Stimulated activated CD4-positive, alpha-beta T cell treated with anti-CD3 and anti-CD28 coated beads, Interleukin-2, amount 100 ng/mL, for 48 hours (primary cell): Measurements from ENCODE around the gene STAU1.
"Not testable (repeated sequence)": the region's sequence is repeated elsewhere in the genome, so short reads cannot be mapped to it uniquely, and the experiment has no call there.

Experiments
- DNase-seq, 2 donors: peaks; one replicate each; pipeline ENCODE4 v3.0.0-alpha.2; 2020

The STAU1 gene

GRCh38 chr20:49112596-49113274 is 75.4 kb downstream of the STAU1 start:
- no peak for DNase-seq

GRCh38 chr20:49110767-49111694 is 77.1 kb downstream of the STAU1 start:
- DNase-seq = no peak

GRCh38 chr20:49106328-49106727 is 81.8 kb downstream of the STAU1 start:
- DNase-seq = no peak

- not testable (repeated sequence) for DNase-seq
Observed at GRCh38 chr20:49104979-49105547, 83.1 kb downstream of the STAU1 start.

GRCh38 chr20:49104365-49104648 is 83.8 kb downstream of the STAU1 start:
- DNase-seq = no peak

GRCh38 chr20:49103647-49104364 is 84.3 kb downstream of the STAU1 start:
- DNase-seq = no peak

- DNase-seq = no peak
Observed at GRCh38 chr20:49103019-49103418, 85.1 kb downstream of the STAU1 start.

GRCh38 chr20:49100972-49101371 is 87.2 kb downstream of the STAU1 start:
- DNase-seq = no peak

- DNase-seq = not testable (repeated sequence)
Observed at GRCh38 chr20:49100292-49100691, 87.8 kb downstream of the STAU1 start.

- no peak for DNase-seq
Observed at GRCh38 chr20:49099011-49099410, 89.1 kb downstream of the STAU1 start.

GRCh38 chr20:49098136-49098535 is 90.0 kb downstream of the STAU1 start:
- DNase-seq = no peak

GRCh38 chr20:49097159-49097558 is 91.0 kb downstream of the STAU1 start:
- DNase-seq = no peak

GRCh38 chr20:49096203-49096730 is 91.9 kb downstream of the STAU1 start:
- DNase-seq = no peak

- no peak for DNase-seq
Observed at GRCh38 chr20:49091762-49092161, 96.4 kb downstream of the STAU1 start.

- no peak for DNase-seq
Observed at GRCh38 chr20:49091104-49091503, 97.0 kb downstream of the STAU1 start.

GRCh38 chr20:49082295-49082694 is 105.8 kb downstream of the STAU1 start:
- not testable (repeated sequence) for DNase-seq

GRCh38 chr20:49078310-49078709 is 109.8 kb downstream of the STAU1 start:
- no peak for DNase-seq

- DNase-seq = no peak
Observed at GRCh38 chr20:49074521-49074920, 113.6 kb downstream of the STAU1 start.
